HG03342 (cell line): ENCODE results near the gene COTL1.

Source experiments
- ATAC-seq: cut with Tn5 transposase; IDR thresholded peaks from one replicate; pipeline ENCODE4 v1.9.1; 2021; ENCODE audit warnings: mild to moderate bottlenecking, moderate library complexity; ENCODE audit not compliant: unreplicated experiment

Gene COTL1

DNA sequence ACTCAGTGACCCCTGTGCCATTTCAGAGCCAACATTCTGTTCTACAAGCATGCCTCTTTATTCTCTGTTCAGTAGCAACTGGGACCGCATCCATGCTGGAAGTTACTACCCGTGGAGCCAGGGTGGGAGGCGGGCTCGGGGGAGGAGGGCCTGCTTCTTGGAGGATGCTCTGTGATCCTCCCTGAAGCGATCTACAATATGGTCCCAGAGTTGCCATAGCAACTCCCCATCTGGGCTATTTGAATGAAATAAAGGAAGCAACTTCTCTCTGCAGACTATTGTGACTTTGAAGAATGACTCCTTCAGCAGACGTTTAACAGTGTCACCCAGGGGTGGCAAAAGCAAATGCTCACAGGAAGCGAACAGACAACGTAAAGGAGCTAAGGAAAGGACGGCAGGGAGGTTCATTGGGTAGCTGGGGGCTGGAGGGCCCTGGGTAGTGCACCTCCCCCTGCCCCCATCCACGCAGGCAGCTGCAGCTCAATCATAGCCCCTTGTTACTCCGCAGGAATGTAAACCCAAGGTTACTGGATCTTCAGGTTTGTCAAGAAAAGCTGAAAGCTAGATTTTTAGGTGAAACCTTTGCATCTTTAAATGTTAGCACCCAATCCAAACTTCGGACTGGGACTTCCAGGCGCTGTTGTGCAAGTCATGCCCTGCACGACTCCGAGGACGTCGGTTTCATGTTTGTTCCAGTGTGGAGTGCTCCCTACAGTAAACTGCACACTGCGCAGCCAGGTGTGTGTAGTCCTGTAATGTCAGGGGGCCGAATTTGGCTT is 62.3 kb downstream of the COTL1 start:
- no peak for ATAC-seq

DNA sequence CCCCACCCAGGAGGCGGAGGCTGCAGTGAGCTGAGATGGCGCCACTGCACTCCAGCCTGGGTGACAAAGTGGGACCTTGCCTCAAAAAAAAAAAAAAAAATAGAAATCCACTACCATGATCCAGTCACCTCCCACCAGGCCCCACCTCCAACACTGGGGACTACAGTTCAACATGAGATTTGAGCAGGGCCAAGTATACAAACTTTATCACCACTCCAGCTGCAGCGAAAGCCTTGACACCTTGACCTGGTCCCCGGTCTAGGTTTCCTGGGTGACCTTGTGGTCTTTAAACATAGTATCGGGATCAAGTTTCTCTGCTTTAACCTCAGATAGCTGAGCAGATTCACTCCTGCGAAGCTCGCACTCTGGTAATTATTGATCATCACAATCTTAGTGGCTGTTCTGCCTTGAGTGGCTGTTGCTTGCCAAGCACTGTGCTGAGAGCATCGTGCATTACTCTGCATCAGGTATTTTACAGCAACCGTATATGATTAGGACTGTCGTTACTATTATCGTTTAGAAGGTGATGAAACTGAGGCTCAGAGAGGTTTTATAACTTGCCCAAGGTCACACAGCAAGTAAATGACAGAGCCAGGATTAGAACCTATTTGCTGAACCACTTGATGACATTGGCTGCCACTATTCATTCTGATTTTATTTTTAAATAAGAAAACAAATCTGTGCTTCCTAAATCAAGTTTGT is 63.1 kb downstream of the COTL1 start:
- no peak for ATAC-seq

DNA sequence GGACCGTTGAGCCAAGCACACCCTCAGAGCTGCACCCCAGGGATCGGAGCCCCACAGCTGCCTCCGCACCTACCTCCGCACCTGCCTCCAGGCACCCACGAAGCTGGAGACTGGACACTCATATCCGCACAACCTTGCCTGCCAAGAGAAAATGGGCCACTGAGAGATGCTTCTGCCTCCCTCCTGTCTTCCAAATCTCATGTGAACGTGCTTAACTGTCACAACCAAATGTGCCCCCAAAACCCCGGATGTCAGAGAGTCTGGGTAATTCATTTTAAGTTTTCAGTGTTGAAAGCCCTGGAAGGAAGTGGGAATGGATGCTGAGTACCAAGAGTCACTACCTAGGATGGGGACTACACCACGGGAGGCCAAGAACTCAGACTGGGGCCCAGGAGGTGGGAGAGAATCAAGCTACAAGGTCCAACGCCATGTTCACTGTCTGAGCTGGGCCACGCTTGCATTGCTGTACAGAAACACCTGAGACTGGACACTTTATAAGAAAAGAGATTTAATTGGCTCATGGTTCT is 63.9 kb downstream of the COTL1 start:
- ATAC-seq, result no peak

DNA sequence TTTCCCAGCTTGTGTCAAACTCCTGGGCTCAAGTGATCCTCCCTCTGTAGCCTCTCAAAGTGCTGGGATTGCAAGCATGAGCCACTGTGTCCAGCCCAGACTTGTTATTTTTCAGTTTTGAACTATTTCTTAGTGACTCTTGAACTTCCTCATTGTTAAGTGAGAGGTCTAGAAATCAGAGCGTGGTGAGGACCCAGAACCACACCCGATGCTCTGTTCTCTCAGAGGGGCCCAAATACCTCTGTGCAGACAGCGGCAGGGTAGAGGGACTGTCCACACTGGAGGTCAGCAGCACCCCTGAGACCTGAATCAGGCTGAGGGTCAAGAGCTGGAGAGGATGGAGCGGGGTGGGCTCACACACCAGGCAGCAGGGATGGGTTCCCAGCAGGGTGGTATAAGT is 65.7 kb downstream of the COTL1 start:
- no peak for ATAC-seq

DNA sequence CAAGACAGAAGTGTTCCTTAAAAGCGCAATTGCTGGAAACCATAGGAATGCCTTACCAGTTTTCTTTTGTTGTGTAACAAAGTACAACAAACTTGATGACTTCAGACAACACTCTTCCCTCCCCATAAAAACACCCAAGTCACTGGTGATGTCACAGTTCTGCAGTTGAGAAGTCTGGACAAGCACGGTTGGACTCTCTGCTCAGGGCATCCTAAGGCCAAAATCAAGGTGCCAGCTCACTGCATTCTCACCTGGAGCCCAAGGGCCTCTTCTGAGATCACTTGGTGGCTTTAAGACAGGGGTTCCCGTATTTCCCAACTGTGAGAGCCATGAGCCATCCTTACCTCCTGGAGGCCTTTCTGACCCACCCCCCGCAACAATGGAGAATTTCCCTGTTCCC is 67.8 kb downstream of the COTL1 start:
- no peak for ATAC-seq

DNA sequence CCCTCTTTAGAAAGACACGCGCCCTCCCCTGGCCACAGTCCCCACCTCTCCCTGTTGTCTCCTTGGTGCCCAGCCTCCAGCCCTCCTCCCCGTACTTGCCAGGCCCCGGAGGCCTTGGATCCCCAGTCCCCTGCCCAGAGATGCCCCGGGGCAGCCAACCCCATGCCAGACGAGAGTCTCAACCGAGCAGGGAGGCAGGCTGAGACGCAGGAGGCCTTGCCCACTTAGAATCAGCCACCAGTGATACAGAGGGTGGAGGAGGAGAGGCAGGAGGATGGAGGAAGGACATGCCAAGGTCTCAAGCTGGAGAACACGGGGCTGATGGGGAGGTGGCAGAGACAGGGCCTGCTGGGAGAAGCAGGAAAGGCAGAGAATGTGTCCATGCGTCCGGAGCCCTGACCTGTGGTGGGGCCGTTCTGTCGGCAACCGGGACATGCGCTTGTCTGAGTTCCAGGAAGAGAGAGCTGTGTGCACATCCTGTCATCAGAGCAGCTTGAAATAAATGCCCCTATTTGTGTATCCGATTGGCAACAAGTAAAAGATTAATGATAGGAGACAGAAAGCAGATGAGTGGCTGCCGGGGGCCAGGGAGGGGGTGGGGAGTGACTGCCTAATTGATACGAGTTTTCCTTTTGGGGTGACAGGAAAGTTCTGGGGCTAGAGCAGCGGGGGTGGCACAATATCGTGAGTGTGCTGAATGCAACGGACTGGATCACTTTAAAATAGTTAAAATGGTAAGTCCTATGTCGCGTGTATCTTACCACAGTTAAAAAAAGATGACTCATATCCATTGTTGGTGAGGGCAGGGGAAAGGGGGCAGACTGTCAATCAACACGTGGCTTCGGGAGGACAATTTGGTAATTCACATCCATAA is 68.7 kb downstream of the COTL1 start:
- no peak for ATAC-seq

DNA sequence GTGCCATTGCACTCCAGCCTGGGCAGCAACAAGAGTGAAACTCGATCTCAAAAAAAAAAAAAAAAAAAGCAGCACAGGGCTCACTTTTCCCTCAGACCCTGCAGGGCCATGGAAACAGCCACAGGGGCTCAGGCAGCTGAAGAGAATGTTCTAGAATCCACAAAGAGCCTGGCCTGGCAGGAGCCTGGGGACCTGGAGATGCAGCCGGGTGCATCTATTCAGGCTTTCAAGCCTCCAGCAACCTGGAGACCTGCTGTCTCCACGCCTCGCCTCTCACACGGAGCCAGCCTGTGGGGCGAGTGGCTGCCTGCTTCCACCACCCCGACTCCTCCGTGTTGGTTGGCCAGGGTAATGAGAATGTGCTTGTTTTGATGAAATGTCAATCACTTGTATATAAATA is 69.4 kb downstream of the COTL1 start:
- ATAC-seq, result no peak

DNA sequence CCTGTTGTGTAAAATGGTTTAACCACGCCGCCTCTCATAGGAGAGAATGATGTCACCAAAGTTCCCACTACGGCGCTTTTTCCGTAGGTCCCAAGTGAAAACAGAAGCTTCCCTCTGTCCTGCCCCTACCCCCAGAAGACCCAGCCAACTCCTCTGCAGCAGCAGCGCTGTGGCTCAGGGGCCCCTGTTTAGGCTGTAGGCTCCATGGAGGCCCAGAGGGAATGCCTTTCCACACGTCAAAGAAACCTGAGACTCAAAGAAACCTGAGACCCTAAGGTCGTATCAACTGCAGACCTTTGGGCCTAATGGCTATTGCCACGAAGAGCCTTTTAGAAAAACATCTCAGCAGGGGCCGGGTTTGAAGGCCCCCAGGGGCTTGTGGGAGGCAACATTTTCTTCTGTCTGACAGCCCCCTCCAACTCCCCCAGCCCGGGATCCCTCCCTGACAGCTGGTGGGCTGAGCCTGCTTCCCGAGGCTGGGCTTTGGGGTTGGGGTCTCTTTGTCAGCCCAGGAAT is 70.3 kb downstream of the COTL1 start:
- no peak for ATAC-seq

DNA sequence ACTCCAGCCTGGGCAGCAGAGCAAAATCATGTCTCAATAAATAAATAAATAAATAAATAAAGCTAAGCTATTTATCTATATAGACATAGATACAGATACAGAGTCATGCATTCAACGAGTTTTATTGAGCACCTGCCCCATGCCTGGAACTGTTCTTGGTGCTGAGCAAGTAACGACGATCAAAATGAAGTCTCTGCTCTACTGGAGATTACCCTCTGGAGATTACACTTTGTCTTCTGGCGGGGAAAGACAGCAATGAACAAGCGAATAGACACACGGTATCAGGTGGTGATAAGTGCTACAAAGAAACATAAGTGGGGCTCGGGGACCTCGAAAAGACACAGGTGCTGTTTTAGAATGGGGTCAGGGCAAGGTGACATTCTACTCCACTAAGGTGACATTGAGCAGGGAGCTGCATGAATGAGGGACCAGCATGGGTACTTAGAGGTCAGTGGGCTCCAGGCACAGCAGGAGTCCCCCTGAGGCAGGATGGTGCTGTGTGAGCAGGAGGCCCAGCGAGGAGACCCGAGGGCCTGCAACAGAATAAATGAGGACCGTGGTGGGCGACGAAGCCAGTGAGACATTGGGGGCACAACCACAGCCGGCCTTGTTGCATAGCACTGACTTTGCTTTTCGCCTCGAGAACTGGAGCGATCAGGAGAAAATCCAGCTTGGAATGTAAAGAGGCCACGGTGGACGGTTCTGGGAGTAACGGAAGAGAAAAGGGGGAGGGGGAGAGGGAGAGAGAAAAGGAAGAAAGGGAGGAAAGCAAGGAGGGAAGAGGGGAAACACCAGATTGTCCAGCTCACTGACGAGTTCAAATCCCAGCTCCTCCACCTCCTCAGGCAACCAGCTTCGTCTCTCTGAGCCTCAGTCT is 71.0 kb downstream of the COTL1 start:
- no peak for ATAC-seq

DNA sequence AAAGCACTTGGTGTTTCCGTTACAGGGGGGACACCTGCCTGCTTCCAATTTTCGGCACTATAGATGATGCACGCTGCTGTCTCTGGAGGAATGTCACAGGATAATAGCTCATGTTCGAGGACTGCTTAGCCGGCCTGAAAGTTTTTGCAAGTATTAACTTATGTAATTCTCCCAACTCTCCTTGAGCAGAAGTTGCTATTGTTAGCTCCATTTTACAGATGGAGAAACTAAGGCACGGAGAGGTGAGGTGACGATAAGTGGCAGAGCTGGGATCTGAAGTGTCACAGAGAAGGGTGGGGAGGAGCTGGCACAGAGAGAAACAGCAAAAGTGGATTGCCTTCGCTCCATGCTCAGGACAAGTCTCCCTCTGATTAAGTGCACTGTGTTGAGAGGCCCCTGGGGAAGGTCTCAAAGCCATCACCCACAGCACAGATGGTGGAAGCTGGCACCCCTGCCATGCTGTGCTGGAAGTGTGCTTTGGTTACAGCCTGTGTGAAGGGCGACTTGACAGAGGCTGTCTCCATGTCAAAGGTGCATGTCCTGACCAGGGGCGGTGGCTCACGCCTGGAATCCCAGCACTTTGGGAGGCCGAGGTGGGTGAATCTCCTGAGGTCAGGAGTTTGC is 72.7 kb downstream of the COTL1 start:
- ATAC-seq, result no peak

DNA sequence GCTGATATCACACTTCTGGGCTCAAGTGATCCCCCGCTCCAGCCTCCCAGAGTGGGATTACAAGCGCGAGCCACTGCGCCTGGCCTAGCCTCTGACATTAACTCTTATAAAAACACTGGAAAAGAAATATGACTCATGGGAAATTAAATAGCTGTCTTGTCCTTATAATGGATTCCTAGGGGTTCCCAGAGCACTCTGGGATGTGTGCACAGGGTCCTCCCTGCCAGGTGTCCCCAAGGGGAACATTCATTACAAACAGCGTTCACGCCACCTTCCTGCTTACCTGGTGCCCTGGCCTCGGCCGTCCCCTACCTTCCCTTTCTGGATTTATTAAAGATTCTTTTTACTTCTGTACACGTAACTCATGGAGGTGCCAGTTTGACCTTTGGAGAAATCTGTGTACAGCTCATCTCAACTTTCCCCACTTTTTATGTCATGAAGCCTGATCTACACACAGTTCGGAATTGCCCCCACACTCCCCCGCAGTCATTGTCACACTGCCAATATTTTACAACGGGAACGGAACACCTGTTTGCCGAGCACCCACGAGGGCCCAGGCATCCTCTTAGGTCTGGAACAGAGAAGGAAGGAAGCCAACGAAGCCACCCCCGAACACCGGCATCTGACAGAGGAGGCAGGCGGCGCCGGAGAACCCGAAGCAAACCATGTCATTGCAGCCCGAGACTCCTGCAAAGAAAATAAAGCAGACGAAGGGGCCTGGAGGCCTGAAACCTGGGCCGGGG is 73.7 kb downstream of the COTL1 start:
- ATAC-seq, result no peak

DNA sequence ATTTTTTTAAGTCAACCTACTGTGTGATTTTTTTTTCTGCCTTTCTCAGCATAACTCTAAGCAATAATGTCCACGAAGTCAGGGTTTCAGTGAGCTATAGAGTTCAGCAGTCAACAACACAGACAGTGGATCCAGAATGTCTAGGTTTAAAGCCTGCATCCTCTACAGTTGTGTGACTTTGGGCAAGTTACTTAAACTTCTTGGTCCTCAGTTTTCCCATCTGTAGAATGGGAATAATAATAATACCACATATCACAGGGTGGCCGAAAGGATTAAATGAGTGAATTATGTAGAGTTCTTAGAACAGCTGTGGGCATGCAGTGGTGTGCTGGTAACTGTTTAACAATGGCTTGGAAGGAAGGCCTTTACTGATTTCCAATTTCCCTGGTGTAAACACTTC is 74.6 kb downstream of the COTL1 start:
- ATAC-seq, result no peak

DNA sequence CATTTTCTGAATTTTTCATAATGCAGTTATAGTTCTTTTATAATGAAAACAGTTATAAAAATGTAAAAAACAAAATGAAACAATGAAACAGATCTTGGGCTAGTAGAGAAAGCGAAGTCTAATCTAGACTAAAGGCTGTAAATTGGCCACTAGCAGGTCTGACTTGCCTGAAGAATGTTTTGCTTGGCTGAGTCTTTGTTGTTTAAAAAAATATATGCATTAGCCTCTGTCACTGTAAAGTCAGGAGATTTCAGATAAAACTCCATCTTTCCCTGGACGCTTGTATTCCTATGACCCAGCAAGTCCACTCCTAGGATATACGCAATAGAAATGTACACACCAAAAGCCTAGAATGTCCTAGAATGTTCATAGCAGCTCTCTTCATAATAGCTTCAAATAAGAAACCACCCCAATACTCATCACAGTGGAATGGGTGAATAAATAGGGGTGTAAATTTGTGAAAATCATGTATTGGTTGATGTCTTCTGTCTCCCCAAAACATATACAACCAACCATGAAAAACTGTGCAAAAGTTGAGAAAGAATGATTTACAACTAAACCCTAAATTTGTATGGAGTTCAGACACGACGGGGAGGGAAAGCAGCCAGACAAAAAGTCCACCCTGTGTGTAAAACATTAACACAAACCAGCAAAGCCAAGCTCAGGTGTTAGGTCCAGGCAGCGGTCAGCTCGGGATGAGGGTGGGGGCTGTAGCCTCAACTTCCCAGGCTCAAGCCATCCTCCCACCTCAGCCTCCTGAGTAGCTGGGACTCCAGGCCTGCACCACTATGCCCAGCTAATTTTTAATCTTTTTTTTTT is 75.7 kb downstream of the COTL1 start:
- no peak for ATAC-seq

DNA sequence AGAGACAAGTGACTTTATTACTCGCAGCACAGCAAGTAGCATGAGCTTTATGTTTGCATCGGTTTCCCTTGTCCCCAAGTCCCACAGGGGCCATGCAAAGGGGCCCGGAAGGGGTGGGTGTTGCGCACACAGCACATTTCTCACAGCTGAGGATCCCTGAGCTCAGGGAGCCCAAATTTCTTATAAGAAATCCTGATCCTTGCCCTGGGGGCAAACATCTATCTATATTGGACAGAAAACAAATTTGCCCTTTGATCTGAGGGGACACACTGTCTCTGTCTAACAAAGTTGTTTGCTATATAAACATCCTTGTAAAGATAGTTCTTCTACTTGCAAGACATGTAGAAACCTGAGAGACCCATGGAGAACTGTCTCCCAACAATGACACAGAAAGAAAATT is 77.7 kb downstream of the COTL1 start:
- no peak for ATAC-seq

DNA sequence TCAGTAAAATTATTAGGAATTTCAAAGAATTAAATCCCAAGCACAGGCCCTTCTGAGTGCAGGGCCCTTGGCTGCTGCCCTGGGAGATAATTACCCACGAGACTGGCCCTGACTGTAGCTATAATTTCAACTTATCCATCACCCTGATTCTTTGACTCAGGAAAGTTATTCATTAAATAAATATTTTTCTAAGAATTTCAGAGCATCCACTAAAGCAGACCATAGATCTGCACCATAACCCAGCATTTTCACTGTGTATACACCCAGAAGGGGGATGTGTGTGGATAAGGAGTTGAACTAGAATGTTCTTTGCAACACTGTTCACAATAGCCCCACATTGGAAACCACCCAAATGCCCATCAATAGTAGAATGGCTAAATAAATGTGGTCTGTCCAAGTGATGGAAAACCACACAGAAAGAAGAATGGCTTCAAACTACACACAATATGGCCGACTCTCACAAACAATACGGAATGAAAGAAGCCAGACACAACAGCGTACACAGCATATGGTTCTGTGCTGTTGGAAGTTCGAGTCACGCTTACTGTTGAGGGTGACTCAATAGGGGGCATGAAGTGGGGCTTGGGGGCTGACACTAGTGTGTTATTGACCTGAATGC is 79.5 kb downstream of the COTL1 start:
- no peak for ATAC-seq

DNA sequence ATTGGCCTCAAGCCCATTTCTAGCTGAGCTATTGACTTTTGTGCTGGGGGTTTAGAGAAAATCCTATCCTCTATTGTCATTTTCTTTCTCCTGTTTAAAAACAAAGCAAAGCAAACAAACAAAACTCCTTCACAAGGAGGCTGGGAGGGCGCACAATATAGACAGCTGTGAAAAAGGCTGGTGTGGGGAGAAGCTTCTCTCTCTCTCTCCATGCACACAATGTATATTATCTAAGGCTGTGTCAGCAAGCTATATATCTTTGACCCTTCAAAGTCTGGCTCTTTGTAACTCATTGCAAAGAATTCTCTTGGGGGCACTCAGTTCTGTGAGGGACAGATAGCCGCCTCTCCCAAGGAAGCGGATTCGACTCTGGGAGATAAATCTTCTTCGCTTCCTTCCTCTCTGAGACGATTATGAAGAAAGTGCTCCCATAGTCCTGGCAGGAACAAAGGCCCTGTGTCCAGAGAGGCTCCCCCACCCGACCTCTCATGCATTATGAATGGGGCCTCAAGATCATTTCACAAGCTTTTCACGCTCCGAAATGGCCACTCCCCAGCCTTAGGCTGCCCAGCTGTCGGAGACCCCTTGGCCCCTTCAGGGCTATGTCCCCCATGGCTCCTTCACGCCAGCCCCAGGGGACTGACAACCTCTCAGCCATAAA is 80.3 kb downstream of the COTL1 start:
- no peak for ATAC-seq

DNA sequence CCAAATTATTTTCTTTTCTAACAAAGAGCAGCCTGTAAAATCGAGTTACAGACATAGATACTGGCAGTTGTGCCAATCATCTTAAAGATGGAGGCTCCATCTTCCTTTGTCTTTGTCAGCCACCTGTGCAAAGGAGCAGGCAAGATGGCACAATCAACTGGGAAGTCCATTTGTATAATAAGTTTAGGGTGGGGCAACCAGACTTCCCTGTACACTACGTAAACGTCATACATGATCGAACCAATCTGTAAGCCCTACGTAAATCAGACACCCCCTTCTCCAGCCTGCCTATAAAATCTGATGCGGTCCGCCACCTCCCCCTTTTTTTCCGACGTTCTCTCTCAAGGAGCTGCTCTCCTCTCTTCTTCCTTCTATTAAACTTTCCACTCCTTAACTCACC is 82.0 kb downstream of the COTL1 start:
- no peak for ATAC-seq
